HEK293 (cell line): ENCODE results near the gene ATG101.

Experiments used
- CTCF ChIA-PET: fragments of 350-600 bp; formaldehyde crosslinking; extraction: SDS; loops from one replicate; lab custom pipeline; 2021; ENCODE audit warnings: antibody characterized with exemption; lab: Yijun Ruan, JAX
- POLR2A ChIA-PET: fragments of 300-600 bp; formaldehyde crosslinking; extraction: SDS; loops from one replicate; lab custom pipeline; 2020; ENCODE audit warnings: antibody characterized with exemption, inconsistent platforms; lab: Yijun Ruan, JAX
- H3K27ac ChIP-seq: fragments of 200-500 bp; sonication (Bioruptor generic); 2 replicates; pipeline ENCODE4 v1.5.1; 2014; ENCODE audit warnings: low read depth, low read length, control low read depth, inconsistent platforms; ENCODE audit errors: extremely low read depth
- H3K36me3 ChIP-seq, 2 experiments: fragments of 200-500 bp in 1 of 2; sonication (Bioruptor generic) in 1 of 2; 1 replicate in 1 of 2; 2 replicates in 1 of 2; pipeline ENCODE4 v1.5.1; 2014 to 2017; ENCODE audit warnings: inconsistent platforms in 2 of 2, low read length in 2 of 2; ENCODE audit not compliant: control insufficient read depth in 2 of 2, insufficient read depth in 1 of 2
- H3K4me1 ChIP-seq: fragments of 200-500 bp; sonication (Bioruptor generic); 2 replicates; pipeline ENCODE4 v1.5.1; 2014; ENCODE audit warnings: mild to moderate bottlenecking, low read length, inconsistent platforms; ENCODE audit not compliant: control insufficient read depth, insufficient read depth
- H3K4me3 ChIP-seq: 2 replicates; pipeline ENCODE4 v1.5.1; 2011; ENCODE audit warnings: low read depth, mild to moderate bottlenecking, control low read depth, low read length, moderate library complexity
- H3K9me3 ChIP-seq: fragments of 200-500 bp; sonication (Bioruptor generic); 2 replicates; pipeline ENCODE4 v1.5.1; 2014; ENCODE audit warnings: low read depth, low read length, inconsistent platforms; ENCODE audit not compliant: control insufficient read depth, insufficient read depth
- KLF7 ChIP-seq: fragments of 450-650 bp; formaldehyde crosslinking; IDR thresholded peaks from 2 replicates; pipeline ENCODE4 v1.5.1; 2016; ENCODE audit warnings: missing biosample characterization, missing genetic modification characterization, borderline replicate concordance
- SP2 ChIP-seq: fragments of 450-650 bp; formaldehyde crosslinking; IDR thresholded peaks from 2 replicates; pipeline ENCODE4 v1.5.1; 2016; ENCODE audit warnings: missing biosample characterization, missing genetic modification characterization
- ZNF10 ChIP-seq: fragments of 450-650 bp; formaldehyde crosslinking; IDR thresholded peaks from 2 replicates; pipeline ENCODE4 v1.5.1; 2017; ENCODE audit warnings: missing biosample characterization, missing genetic modification characterization
- ZNF133 ChIP-seq: fragments of 450-650 bp; formaldehyde crosslinking; IDR thresholded peaks from 2 replicates; pipeline ENCODE4 v1.5.1; 2016; ENCODE audit warnings: missing biosample characterization, missing genetic modification characterization
- ZNF146 ChIP-seq: fragments of 450-650 bp; formaldehyde crosslinking; IDR thresholded peaks from 2 replicates; pipeline ENCODE4 v1.5.1; 2016; ENCODE audit warnings: missing biosample characterization, missing genetic modification characterization
- ZNF155 ChIP-seq: fragments of 450-650 bp; formaldehyde crosslinking; IDR thresholded peaks from 2 replicates; pipeline ENCODE4 v1.5.1; 2016; ENCODE audit warnings: missing biosample characterization, missing genetic modification characterization
- ZNF16 ChIP-seq: fragments of 450-650 bp; formaldehyde crosslinking; IDR thresholded peaks from 2 replicates; pipeline ENCODE4 v1.5.1; 2016; ENCODE audit warnings: low read depth, missing biosample characterization, missing genetic modification characterization
- ZNF394 ChIP-seq: fragments of 450-650 bp; formaldehyde crosslinking; IDR thresholded peaks from 2 replicates; pipeline ENCODE4 v1.5.1; 2016; ENCODE audit warnings: missing biosample characterization, missing genetic modification characterization, mild to moderate bottlenecking, moderate library complexity, borderline replicate concordance
- ZNF548 ChIP-seq: fragments of 450-650 bp; formaldehyde crosslinking; IDR thresholded peaks from 2 replicates; pipeline ENCODE4 v1.5.1; 2016; ENCODE audit warnings: missing biosample characterization, missing genetic modification characterization
- ZNF560 ChIP-seq: fragments of 450-650 bp; formaldehyde crosslinking; IDR thresholded peaks from 2 replicates; pipeline ENCODE4 v1.5.1; 2017; ENCODE audit warnings: missing biosample characterization, missing genetic modification characterization, borderline replicate concordance
- ZNF639 ChIP-seq: fragments of 450-650 bp; formaldehyde crosslinking; IDR thresholded peaks from 2 replicates; pipeline ENCODE4 v1.5.1; 2016; ENCODE audit warnings: missing biosample characterization, missing genetic modification characterization
- ZNF658 ChIP-seq: fragments of 450-650 bp; formaldehyde crosslinking; IDR thresholded peaks from 2 replicates; pipeline ENCODE4; 2016; ENCODE audit warnings: missing biosample characterization, missing genetic modification characterization
- ZNF660 ChIP-seq: fragments of 450-650 bp; IDR thresholded peaks from 2 replicates; pipeline ENCODE4 v1.5.1; 2018; ENCODE audit warnings: missing biosample characterization, mild to moderate bottlenecking, missing genetic modification characterization
- ZNF664 ChIP-seq: fragments of 450-650 bp; formaldehyde crosslinking; IDR thresholded peaks from 2 replicates; pipeline ENCODE4 v1.5.1; 2016; ENCODE audit warnings: missing biosample characterization, missing genetic modification characterization
- ZNF785 ChIP-seq: fragments of 450-650 bp; formaldehyde crosslinking; IDR thresholded peaks from 2 replicates; pipeline ENCODE4 v1.5.1; 2016; ENCODE audit warnings: missing biosample characterization, missing genetic modification characterization
- ZSCAN4 ChIP-seq: fragments of 450-650 bp; formaldehyde crosslinking; IDR thresholded peaks from 2 replicates; pipeline ENCODE4 v1.5.1; 2017; ENCODE audit warnings: missing biosample characterization, missing genetic modification characterization
- TF ChIP-seq, protein P1 (sequence below): fragments of 450-650 bp; formaldehyde crosslinking; IDR thresholded peaks from 2 replicates; pipeline ENCODE4 v1.5.1; 2016; ENCODE audit warnings: missing biosample characterization, missing genetic modification characterization
- TF ChIP-seq, protein P2 (sequence below): fragments of 450-650 bp; formaldehyde crosslinking; IDR thresholded peaks from 2 replicates; pipeline ENCODE4 v1.5.1; 2016; ENCODE audit warnings: missing biosample characterization, missing genetic modification characterization
- TF ChIP-seq, protein P3 (sequence below): fragments of 450-650 bp; formaldehyde crosslinking; IDR thresholded peaks from 2 replicates; pipeline ENCODE4 v1.5.1; 2016; ENCODE audit warnings: missing biosample characterization, missing genetic modification characterization
- TF ChIP-seq, protein P4 (sequence below): fragments of 450-650 bp; formaldehyde crosslinking; optimal IDR thresholded peaks from 2 replicates; pipeline ENCODE3; 2016; ENCODE audit warnings: missing biosample characterization, mild to moderate bottlenecking, missing genetic modification characterization
- TF ChIP-seq, protein P5 (sequence below): fragments of 450-650 bp; formaldehyde crosslinking; conservative IDR thresholded peaks from 2 replicates; pipeline ENCODE4 v1.5.1; 2016; ENCODE audit warnings: low read depth, missing biosample characterization, missing genetic modification characterization

The ATG101 gene

GRCh38 chr12:52035926-52036325 is 33.9 kb upstream of the ATG101 start (continued):
- no peak for TF ChIP-seq KLF7
- no peak for TF ChIP-seq ZNF560 (tag by site-specific recombination)

DNA sequence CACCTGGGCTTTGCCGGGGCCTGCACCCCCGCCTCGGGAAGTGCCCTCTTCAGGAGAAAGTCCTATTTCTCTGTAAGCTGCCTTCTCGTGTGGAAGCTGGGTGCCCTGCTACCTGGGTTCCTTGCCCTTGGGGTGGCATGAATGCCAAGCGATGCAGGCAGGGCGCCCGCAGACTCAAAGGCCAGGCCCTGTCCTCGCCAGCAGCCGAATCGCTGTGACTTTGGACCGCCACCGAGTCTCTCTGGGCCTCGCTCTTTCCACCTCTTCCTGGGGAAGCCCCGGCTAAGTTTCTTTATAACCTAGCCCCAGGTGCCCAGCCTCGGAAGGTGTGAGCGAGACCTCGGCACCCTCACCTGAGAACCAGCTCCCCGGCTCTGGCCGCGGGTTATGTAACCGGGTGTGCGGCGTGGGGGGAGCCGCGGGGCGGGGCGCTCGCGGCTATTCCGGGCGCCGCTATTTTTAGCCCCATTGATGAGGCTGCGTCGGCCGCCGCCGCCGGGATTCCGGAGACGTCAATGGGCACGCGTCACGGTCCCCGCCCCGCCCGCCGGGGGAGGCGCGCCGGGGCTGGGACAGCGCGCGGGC is 33.1 kb upstream of the ATG101 start:
- ChIA-PET POLR2A (interaction anchor here (0.6 kb wide), 1 partner anchor 1058 kb away, joined by 3 read pairs; no protein-coding TSS in a partner anchor), CTCF (interaction anchor here (0.9 to 5.6 kb wide), 2 partner anchors 12 to 33 kb away, joined by 4 to 76 read pairs; no protein-coding TSS in a partner anchor)
- H3K9me3 ChIP-seq = no peaks in the 10 kb centered on the region
- no peak overlapping the region for H3K27ac ChIP-seq
- H3K36me3 ChIP-seq = no peaks in the 10 kb centered on the region
- H3K4me1 ChIP-seq = peaks cover 8% of the 10 kb centered on the region
- peak overlapping the region; percentile 29 for H3K4me3 ChIP-seq
- TF ChIP-seq SP2 (tag by site-specific recombination) = peak; percentile 10; the same call in 1 of the 2 replicates
- TF ChIP-seq ZNF658 = no peak
- TF ChIP-seq ZNF548 (tag by site-specific recombination) = no peak
- TF ChIP-seq ZSCAN4 (tag by site-specific recombination) = no peak
- 0 out of 2 replicates have a peak, but pooled peaks have one; percentile 25 for TF ChIP-seq ZNF10 (tag by site-specific recombination)
- TF ChIP-seq ZNF660 (tag by site-specific recombination) = no peak; the same call in 1 of the 2 replicates
- no peak for TF ChIP-seq ZNF155 (tag by site-specific recombination)
- no peak for TF ChIP-seq ZNF639
- TF ChIP-seq, protein P1, sequence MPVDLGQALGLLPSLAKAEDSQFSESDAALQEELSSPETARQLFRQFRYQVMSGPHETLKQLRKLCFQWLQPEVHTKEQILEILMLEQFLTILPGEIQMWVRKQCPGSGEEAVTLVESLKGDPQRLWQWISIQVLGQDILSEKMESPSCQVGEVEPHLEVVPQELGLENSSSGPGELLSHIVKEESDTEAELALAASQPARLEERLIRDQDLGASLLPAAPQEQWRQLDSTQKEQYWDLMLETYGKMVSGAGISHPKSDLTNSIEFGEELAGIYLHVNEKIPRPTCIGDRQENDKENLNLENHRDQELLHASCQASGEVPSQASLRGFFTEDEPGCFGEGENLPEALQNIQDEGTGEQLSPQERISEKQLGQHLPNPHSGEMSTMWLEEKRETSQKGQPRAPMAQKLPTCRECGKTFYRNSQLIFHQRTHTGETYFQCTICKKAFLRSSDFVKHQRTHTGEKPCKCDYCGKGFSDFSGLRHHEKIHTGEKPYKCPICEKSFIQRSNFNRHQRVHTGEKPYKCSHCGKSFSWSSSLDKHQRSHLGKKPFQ (tag by site-specific recombination) = no peak
- TF ChIP-seq, protein P2, sequence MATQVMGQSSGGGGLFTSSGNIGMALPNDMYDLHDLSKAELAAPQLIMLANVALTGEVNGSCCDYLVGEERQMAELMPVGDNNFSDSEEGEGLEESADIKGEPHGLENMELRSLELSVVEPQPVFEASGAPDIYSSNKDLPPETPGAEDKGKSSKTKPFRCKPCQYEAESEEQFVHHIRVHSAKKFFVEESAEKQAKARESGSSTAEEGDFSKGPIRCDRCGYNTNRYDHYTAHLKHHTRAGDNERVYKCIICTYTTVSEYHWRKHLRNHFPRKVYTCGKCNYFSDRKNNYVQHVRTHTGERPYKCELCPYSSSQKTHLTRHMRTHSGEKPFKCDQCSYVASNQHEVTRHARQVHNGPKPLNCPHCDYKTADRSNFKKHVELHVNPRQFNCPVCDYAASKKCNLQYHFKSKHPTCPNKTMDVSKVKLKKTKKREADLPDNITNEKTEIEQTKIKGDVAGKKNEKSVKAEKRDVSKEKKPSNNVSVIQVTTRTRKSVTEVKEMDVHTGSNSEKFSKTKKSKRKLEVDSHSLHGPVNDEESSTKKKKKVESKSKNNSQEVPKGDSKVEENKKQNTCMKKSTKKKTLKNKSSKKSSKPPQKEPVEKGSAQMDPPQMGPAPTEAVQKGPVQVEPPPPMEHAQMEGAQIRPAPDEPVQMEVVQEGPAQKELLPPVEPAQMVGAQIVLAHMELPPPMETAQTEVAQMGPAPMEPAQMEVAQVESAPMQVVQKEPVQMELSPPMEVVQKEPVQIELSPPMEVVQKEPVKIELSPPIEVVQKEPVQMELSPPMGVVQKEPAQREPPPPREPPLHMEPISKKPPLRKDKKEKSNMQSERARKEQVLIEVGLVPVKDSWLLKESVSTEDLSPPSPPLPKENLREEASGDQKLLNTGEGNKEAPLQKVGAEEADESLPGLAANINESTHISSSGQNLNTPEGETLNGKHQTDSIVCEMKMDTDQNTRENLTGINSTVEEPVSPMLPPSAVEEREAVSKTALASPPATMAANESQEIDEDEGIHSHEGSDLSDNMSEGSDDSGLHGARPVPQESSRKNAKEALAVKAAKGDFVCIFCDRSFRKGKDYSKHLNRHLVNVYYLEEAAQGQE = no peak
- 0 out of 2 replicates have a peak, but pooled peaks have one; percentile 19 for TF ChIP-seq ZNF394 (tag by site-specific recombination)
- TF ChIP-seq KLF7 = peak; percentile 82; the same call in 1 of the 2 replicates
- TF ChIP-seq, protein P3, sequence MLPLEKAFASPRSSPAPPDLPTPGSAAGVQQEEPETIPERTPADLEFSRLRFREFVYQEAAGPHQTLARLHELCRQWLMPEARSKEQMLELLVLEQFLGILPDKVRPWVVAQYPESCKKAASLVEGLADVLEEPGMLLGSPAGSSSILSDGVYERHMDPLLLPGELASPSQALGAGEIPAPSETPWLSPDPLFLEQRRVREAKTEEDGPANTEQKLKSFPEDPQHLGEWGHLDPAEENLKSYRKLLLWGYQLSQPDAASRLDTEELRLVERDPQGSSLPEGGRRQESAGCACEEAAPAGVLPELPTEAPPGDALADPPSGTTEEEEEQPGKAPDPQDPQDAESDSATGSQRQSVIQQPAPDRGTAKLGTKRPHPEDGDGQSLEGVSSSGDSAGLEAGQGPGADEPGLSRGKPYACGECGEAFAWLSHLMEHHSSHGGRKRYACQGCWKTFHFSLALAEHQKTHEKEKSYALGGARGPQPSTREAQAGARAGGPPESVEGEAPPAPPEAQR (tag by site-specific recombination) = no peak
- TF ChIP-seq, protein P4, sequence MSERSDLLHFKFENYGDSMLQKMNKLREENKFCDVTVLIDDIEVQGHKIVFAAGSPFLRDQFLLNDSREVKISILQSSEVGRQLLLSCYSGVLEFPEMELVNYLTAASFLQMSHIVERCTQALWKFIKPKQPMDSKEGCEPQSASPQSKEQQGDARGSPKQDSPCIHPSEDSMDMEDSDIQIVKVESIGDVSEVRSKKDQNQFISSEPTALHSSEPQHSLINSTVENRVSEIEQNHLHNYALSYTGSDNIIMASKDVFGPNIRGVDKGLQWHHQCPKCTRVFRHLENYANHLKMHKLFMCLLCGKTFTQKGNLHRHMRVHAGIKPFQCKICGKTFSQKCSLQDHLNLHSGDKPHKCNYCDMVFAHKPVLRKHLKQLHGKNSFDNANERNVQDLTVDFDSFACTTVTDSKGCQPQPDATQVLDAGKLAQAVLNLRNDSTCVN (tag by site-specific recombination) = peak; percentile 44
- TF ChIP-seq ZNF664 (tag by site-specific recombination) = no peak
- no peak for TF ChIP-seq ZNF133 (tag by site-specific recombination)
- TF ChIP-seq ZNF785 (tag by site-specific recombination) = no peak
- TF ChIP-seq ZNF16 (tag by site-specific recombination) = no peak
- TF ChIP-seq, protein P5, sequence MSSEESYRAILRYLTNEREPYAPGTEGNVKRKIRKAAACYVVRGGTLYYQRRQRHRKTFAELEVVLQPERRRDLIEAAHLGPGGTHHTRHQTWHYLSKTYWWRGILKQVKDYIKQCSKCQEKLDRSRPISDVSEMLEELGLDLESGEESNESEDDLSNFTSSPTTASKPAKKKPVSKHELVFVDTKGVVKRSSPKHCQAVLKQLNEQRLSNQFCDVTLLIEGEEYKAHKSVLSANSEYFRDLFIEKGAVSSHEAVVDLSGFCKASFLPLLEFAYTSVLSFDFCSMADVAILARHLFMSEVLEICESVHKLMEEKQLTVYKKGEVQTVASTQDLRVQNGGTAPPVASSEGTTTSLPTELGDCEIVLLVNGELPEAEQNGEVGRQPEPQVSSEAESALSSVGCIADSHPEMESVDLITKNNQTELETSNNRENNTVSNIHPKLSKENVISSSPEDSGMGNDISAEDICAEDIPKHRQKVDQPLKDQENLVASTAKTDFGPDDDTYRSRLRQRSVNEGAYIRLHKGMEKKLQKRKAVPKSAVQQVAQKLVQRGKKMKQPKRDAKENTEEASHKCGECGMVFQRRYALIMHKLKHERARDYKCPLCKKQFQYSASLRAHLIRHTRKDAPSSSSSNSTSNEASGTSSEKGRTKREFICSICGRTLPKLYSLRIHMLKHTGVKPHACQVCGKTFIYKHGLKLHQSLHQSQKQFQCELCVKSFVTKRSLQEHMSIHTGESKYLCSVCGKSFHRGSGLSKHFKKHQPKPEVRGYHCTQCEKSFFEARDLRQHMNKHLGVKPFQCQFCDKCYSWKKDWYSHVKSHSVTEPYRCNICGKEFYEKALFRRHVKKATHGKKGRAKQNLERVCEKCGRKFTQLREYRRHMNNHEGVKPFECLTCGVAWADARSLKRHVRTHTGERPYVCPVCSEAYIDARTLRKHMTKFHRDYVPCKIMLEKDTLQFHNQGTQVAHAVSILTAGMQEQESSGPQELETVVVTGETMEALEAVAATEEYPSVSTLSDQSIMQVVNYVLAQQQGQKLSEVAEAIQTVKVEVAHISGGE (tag by site-specific recombination) = no peak
- TF ChIP-seq ZNF146 (tag by site-specific recombination) = no peak
